Measurements from ENCODE around the gene TPP1.

DNA sequence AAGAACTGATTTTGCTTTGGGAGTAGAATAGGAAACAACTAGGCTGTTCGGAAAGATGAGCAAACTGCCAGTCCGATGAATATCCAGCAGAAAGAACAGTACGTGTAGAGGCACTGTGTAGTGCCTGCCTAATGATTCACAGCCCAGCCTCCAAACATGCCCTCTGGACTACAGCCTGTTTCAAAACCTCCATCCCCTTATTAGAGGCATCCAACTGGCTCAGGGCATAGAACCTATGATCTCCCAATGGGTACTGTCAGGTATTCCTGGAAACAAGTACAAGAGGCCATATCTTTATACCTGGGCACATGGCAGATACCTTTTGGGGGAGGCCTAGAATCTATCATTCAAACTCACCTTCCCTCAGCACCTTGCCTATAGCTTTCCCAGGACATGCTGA lies 20.7 kb downstream of the TPP1 start:
- no peak for TF ChIP-seq CTCF (IDR thresholded peaks at IDR 0.05)
- TF ChIP-seq POLR2AphosphoS5 (IDR thresholded peaks at IDR 0.05): no peak
- TF ChIP-seq POLR2A (IDR thresholded peaks at IDR 0.05): no peak

Data from breast epithelium (tissue), 3 donors.